GM21528 (cell line): Measurements from ENCODE around the gene GPER1.

Experiments
- ATAC-seq: cut with Tn5 transposase; IDR thresholded peaks from one replicate; pipeline ENCODE4 v1.9.1; 2021; ENCODE audit warnings: mild to moderate bottlenecking, moderate library complexity; ENCODE audit not compliant: unreplicated experiment, low FRiP score

The GPER1 gene

DNA sequence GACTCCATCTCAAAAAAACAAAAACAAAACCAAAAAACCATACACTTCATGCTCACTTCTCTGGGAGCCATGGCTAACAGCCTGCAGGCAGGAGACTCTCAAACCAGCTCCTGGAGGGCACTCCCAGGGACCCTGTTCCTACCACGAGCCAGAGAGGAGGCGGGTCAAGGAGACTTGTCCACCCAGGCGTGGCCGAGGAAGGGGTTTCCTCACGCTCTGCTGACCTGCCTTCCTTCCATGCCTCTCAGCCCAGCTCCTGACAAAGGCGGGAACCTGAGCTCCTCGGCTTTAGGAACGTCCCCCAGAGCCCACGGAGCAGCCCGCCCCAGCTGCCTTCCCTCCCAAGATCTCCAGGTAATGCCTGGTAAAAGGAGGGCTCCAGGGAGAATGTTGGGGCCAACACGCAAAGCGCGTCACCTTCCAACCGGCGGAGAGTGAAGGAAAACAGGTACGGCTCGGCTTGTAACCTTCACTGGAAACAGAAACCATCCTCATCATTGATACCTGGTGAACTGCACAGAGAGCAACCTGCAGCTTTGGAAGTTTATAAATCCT lies 34.0 kb upstream of the GPER1 start:
- no peak for ATAC-seq

DNA sequence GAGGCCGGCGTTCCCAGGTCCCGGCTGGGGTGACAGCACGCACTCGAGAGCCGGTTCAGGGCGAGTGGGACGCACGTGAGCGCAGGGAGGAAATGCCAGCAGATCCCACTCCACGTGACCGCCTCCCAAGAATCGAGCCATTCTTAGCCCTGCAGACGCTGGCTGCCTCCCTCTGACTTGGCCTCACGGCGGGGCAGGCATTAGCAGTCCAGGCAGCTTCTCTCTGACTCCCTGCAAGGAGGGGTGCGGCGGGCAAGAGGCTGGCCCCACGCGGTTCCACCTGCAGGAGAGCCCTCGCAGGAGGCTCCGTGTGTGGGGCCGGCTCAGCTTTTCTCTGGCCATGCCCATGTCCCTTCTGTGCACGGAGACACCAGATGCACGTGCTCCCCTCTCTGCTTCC lies 33.5 kb upstream of the GPER1 start:
- ATAC-seq: no peak

DNA sequence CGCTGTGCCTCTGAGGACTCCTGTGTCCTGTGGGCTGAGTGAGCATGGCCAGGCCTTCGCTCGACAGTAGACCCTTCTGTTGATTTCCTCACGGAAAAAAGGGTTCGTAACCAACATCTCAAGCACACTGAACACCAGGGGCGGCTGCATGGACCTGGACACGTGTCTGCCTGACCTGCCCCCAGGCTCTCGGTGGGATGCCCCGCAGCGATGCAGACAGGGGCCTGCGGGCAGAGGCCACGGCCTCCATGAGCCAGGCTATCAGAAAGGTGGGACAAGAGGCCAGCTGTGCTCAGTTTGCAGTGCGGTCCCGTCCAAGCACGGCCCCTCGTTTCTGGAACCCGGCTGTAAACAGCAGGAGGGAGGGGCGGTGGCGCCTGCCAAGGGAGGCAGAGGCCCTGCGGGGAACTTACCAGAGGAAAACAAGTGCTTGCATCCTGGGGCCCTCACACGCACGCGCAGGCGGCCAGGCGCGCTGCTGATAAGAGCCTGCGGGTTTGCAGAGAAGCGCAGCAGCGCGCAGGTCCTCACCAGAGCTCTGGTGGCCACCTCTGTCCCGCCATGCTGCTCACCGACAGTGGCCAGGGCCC lies 33.0 kb upstream of the GPER1 start:
- ATAC-seq: no peak

DNA sequence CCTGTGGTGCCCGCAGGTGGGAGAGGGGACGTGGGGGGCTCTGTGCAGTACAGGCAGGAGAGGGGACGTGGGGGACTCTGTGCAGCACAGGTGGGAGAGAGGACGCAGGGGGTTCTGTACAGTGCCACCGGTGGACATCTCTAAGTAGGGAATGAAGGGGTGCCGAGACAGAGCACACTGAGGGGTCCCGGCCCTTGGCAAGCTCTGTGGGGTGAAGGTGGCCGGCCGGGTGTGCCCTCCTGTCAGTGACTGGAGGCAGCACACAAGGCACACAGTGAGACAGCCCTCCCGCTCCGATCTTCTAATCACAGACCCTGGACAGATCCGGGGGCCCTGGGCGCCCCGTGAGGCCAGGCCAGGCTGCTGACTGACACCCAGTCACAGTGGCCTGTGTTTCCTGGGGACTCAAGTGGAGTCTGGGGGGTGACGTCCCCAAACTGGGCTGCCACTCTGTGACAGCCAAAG lies 32.4 kb upstream of the GPER1 start:
- no peak for ATAC-seq

DNA sequence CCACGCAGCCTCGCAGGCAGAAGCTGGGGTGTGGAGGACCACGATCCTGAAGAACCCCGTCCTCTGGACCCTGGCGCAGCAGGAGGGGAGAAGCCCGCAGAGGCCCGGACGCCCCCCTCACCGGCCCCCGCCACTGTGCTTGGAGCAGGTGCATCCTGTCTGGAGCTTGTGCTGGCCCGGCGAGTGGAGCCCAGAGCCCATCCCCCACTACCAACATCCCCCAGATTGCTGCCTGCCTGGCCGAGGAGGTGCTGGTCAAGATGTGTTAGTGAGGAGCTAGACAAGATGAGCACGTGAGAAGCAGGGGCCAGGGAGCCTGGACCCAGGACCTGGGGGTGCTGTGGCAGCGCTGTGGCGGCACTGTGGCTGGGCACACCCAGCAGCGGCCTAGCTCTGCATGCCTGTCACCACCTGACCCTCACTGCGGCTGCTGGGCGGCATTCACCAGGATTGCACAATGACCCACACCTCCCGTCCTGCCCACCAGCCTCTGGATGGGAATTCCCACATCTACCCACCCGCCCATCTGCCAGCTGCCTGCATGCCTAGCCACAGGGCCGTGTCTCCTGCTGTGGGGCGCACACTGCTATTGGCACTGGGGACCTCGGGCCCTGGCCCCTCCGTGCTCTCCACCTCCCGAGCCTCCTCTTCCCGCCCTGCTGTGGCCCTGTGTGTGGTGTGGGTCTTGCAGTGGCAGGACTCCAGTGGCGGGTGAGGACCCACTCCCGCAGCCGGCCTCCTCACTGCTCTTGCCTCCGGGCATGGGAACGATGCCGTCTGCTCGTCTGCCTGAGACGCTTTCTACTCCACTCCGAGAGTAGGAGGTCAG lies 31.7 kb upstream of the GPER1 start:
- no peak for ATAC-seq

DNA sequence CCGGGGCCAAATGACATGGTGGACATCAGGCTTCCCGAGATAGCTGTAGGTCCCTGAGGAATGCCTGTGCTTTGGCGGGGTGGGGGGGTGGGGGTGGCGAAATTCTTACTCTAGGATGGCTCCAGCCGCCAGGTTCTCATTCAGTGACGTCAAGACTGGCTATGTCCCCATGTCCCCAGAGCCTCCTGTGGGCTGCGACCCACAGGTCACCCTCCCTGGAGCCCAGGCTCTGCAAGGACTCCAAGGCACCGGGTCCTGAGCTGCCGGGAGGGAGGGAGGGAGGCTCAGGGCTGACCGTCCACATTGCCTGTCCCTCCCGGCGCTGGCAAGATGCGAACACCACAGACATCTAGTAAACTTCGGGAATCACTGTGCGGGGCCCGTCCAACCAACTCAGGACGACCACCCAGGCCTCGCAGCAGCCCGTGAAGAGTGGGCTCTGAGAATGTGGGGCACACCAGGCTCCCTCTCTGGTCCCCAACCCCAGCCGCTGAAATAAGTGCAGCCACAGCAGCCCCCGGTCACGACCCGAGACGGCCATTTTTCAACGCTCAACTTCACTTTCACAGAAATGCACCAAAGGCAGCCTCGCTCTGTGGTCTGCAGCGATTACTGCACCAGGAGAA lies 31.0 kb upstream of the GPER1 start:
- ATAC-seq: no peak

DNA sequence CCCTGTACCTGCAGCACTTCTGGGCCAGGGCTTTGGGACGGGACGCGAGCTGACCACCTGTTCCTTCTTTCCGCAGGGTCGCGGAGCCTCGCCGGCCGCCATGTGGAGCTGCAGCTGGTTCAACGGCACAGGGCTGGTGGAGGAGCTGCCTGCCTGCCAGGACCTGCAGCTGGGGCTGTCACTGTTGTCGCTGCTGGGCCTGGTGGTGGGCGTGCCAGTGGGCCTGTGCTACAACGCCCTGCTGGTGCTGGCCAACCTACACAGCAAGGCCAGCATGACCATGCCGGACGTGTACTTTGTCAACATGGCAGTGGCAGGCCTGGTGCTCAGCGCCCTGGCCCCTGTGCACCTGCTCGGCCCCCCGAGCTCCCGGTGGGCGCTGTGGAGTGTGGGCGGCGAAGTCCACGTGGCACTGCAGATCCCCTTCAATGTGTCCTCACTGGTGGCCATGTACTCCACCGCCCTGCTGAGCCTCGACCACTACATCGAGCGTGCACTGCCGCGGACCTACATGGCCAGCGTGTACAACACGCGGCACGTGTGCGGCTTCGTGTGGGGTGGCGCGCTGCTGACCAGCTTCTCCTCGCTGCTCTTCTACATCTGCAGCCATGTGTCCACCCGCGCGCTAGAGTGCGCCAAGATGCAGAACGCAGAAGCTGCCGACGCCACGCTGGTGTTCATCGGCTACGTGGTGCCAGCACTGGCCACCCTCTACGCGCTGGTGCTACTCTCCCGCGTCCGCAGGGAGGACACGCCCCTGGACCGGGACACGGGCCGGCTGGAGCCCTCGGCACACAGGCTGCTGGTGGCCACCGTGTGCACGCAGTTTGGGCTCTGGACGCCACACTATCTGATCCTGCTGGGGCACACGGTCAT lies 30.3 kb upstream of the GPER1 start:
- no peak for ATAC-seq

DNA sequence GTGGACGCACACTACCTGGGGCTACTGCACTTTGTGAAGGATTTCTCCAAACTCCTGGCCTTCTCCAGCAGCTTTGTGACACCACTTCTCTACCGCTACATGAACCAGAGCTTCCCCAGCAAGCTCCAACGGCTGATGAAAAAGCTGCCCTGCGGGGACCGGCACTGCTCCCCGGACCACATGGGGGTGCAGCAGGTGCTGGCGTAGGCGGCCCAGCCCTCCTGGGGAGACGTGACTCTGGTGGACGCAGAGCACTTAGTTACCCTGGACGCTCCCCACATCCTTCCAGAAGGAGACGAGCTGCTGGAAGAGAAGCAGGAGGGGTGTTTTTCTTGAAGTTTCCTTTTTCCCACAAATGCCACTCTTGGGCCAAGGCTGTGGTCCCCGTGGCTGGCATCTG lies 29.6 kb upstream of the GPER1 start:
- no peak for ATAC-seq

DNA sequence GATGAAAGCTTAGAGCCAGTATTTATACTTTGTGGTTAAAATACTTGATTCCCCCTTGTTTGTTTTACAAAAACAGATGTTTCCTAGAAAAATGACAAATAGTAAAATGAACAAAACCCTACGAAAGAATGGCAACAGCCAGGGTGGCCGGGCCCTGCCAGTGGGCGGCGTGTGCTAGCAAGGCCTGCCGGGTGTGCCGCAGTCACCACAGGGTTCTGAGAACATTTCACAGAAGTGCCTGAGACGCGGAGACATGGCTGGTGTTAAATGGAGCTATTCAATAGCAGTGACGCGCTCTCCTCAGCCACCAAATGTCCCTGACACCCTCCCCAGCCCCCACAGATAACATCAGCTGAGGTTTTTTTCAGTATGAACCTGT lies 29.1 kb upstream of the GPER1 start:
- ATAC-seq: no peak

DNA sequence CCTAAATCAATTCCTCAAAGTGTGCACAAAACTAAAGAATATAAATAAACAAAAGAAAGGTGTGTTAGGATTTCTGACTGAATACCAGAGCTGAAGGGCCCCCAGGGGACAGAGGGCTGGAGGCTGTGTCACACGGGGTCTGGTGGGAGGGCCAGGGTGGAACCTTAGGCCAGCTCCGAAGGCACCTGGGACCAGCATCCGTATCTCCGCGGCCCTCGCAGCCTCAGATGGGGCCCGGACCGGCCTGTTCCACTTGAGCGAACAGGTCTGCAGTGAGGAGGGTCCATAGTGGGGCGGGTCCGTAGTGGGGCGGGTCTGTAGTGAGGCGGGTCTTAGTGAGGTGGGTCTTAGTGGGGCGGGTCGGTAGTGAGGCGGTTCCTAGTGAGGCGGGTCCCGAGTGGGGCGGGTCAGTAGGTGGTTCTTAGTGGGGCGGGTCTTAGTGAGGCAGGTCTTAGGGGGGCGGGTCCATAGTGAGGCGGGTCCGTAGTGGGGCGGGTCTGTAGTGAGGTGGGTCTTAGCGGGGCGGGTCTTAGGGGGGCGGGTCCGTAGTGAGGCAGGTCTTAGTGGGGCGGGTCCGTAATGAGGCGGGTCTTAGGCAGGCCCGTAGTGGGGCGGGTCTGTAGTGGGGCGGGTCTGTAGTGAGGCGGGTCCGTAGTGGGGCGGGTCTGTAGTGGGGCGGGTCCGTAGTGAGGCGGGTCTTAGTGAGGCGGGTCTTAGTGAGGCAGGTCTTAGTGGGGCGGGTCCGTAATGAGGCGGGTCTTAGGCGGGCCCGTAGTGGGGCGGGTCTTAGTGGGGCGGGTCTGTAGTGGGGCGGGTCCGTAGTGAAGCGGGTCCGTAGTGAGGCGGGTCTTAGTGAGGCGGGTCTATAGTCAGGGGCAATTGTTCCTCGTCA lies 28.5 kb upstream of the GPER1 start:
- no peak for ATAC-seq

DNA sequence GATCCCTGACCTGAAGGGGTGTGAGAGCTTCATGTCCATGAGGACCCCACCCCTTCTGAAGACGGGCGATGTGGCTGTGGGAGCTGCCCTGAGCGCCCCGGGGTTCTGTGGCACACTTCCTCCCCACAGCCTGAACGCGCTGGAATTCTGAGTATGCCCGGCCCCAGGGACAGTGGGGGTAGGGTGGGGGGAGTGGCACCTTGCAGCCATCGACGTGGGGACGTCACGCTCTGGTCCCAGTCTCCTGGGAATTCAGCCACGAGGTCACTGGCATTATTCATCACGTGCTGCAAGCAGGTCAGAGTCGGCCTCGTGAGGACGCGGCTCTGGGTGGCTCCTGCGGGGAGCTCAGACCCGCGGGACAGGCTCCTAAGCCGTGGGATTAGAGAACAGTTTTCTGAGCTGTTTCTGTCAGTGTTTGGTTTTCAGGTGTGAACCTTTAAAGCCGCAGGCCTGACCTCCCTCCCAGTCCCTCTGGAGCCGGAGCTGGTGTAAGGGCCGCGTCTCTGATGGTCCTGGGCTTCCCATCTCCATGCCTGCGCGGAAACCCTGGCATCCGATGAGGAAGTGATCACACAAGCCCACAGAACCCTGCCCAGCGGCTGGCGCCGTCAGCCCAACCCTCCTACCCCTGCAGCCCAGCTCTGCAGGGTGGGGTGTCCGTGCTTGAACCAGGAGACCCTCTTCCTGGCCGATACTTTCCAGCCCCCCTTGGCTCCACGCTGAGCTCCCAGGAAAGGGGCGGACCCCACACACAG lies 27.4 kb upstream of the GPER1 start:
- ATAC-seq: no peak

DNA sequence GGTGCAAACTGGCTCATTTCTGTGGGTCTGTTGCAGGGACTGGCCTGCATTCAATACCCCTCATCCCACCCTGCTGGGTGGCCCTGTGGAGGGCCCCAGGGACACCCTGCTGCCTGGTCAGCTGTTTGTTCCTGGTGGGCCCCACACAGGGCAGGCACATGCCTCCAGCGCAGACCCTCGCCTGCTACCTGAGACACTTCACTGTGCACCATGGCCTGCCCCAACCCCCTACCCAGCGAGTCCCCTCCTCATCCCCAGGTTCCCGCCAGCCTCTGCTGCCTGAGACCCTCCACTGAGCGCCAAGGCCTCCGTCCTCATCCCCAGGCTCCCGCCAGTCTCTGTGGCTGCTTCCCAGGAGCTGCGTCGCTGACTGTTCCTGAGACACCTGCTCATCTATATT lies 26.7 kb upstream of the GPER1 start:
- no peak for ATAC-seq

DNA sequence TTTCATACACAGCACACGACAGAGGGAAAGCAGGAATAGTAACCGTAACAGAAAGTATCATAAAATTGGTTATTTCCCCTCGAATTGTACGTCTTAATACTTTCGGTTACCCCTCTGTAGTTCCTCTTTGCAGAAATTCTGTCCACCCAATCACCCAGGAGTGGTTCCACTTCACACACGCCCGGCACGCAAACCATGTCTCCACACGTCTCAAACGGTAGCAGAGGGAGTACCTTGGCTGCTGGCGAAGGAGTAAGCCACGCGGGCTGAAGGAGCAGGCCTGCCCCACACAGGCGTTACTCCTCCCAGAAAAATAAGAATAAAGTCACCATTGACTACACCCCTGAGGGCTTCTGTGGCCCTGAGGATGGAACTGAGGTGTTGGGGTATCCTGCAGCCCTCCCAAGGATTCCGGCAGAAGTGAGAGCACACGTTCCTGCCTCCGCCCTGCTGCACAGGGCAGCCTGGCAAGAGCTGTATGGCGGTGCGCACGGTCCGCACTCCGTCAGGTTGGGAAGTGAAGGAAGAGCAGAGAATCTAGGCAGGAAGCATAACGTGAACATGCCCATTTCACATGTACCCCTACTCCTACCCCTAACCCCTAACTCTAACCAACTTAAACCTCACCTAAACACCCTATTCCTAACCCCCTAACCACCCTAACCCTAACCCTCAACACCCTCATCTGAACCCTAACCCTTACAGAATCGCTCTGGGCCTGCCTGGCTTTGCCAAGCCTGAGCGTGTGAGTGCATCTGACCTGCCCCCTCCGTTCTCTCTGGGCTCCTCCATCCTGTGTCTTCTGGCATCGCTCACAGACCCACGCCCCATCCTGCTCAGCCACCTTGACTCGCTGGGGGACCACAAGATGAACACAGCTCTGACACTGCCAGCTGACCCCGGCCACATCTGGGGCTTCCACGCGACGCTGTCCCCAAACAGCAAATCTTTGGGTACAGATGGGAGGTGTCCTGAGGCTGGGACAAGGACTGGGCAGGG lies 25.3 kb upstream of the GPER1 start:
- peak; percentile 59 for ATAC-seq

DNA sequence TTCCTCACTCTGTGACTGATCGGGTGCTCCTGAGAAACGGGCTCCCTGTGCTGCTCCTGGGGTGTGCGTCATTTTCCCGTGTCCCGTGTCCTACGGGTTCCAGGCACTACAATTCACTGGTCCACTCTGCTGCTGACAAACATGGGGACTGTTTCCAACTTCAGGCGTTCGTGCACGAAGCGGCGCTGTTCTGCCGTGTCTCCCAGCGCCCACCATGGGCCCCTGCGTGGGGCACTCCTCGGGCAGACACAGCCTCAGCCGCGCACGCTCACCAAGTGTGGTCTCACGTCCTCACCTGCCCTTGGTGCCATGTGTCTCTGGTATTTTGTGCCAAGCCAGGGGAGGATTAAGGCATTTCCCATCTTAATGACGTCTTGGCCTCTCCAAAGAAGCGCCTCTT lies 24.6 kb upstream of the GPER1 start:
- ATAC-seq: no peak

DNA sequence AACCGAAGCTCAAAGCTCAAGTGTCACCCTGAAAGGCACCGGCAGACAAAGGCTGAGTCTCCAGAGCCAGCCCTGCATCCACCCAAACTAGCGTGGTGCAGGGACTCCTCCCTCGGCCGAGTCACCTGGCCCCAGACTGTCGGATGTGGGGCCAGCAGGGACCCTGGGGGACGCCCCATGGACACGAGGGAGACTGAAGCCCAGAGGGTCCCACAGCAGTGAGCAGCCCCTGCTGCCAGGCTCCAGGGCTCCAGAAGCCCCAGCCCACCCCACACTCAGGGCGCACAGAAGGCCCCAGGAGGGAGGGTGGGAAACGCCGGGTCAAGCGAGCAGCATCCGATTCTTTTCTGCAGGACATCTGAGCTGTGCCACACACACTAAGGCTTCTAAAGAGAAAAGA lies 23.3 kb upstream of the GPER1 start:
- ATAC-seq: no peak

DNA sequence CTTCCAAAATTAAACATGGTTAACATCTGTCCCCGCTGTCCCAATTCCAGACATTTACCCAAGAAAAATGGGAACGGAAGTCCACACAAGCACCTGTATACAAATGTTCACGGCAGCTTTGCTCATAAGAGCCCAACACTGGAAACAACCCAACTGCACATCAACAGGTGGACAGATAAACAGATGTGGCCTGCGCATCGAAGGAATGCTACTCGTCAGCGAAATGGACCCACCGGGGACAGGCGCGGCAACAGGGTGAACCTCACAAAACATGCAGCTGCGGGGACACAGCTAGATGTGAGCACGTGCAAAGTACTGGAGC lies 22.7 kb upstream of the GPER1 start:
- no peak for ATAC-seq

DNA sequence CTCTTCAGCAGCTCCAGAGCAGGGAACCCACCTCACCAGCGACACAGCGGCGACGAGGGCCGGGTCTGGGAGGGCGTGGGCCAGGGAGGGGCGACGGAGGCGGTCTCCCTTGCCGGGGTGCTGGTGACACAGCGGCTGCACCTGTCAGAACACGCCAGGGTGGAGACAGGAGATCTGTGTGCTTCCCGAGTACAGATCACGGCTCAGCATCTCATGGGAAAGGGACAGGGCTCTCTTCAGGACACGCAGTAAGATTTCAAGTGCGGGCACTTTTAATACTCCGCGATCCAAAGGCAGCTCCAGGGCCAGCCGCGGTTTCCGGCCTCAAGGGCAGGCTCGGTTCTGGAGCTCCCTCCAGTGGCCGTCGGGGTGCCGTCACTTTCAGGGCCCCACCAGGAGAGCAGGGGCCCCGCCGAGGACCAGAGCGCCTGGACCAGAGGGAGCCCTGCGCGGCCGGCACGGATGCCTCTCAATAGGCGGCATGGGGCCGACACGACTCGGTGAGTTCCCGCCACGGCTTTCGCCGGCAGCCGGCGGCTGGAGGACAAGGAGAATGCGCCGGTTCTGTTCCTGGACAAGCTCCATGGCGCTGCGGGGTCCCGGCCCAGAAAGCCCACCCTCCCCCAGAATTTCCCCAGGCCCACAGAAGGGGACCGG lies 22.2 kb upstream of the GPER1 start:
- peak; percentile 55 for ATAC-seq
